ENCODE results near the gene RNF20.

GRCh38 chr9:101498323-101498722 is 35.3 kb upstream of the RNF20 start:
- TF ChIP-seq POLR2A (IDR thresholded peaks at IDR 0.05; ENCODE audit: low read depth, low read length): no peak
- no peak for TF ChIP-seq CTCF (IDR thresholded peaks at IDR 0.05; ENCODE audit: extremely low read depth in 1 of 2, insufficient read depth in 1 of 2, low read depth in 1 of 2, low read length in 2 of 2)
